Adipose tissue (tissue), 3 donors: Measurements from ENCODE around the gene RNF144B. TPM values are rescaled to one million over a fixed set of nuclear protein-coding genes. Genes with fewer than 3 reads are reported as not detected.

Source experiments
- H3K27ac ChIP-seq: one replicate; pipeline ENCODE4 v1.5.1; 2013; ENCODE audit warnings: low read depth, low read length
- WGBS, 3 donors: extraction: QIAGEN DNeasy Blood & Tissue Kit; methylation state at CpG; one replicate each; pipeline ENCODE4 v1.1.7; 2013; 5-methylcytosine and 5-hydroxymethylcytosine counted together
- polyA plus RNA-seq, 3 donors: library from polyadenylated mRNA; stranded (reverse); fragments of 200-250 nt; gene quantifications; one replicate each; pipeline ENCODE4 v1.2.3, GENCODE V29; 2013
- donor health status: healthy with polysubstance abuse.
- donor health status: Bipolar disorder and iron deficiency.
- donor health status: healthy.

Gene RNF144B
- polyA plus RNA-seq, 3 donors, result 2.1 to 16.5 (median 12.7) TPM

- WGBS, 3 donors, result 45 to 93% (median 90%) methylated on average over 5 of the region's 5 CpGs
- H3K27ac ChIP-seq, result no peak overlapping the region
Measured at GRCh38 chr6:18465410-18466154, 78.4 kb downstream of the RNF144B start.

DNA sequence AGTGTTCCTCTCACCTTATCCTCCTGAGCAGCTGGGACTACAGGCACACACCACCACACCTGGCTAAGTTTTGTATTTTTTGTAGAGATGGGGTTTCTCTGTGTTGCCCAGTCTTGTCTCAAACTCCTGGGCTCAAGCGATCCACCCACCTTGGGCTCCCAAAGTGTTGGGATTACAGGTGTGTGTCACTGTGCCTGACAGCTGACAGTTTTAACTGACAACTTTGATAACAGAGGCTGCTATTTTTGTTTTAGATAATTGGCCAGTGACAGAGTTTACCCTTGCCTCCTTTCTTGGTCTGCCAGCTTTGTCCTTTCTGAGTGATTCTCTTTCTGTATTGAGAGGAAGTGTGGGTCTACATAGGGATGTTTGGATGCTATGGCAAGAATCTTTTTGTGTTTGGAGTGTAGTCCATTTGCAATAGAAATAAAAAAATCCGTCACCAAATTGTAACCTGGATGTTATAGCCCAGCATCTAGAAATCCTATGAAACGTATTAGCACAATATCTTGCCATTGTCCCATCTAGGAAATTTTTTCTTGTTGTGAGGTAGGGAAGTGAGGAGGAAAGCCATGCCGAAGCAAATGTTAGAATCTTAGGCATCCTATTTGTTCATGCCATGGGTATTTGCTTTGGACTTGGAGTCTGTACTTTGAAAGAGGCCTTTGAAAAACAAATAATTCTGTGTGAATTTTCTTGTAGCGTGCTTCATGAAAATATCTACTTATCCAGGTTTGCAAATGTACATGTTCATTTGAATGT, 80.8 kb downstream of the RNF144B start:
- H3K27ac ChIP-seq, result no peak overlapping the region
- WGBS, 3 donors, result 48 to 78% (median 76%) methylated on average over 5 of the region's 5 CpGs

- H3K27ac ChIP-seq, result no peak overlapping the region
- 70 to 88% (median 84%) methylated on average over 3 of the region's 3 CpGs for WGBS, 3 donors
Measured at GRCh38 chr6:18468503-18468843, 81.3 kb downstream of the RNF144B start.

DNA sequence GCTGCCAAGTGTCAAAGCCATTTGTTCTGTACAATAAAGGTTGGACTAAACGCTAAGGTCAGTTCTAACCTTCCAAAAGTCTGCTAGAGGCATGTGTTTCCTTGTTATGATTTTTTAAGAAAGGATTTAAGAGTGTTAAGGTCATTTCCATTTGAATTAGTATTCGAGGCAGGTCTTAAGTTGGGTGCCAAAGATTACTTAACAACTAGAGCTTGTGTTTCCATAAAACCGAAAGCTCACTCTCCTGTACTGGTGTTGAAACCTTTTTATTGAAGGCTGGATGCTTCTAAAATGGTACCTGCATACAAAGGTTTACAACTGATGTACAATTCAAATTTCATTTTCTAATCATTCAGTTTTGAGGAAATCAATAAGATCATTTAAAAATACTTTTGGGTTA, 82.4 kb downstream of the RNF144B start:
- H3K27ac ChIP-seq, result no peak overlapping the region
- WGBS, 3 donors, result 62 to 74% (median 67%) methylated on average over 3 of the region's 3 CpGs

- WGBS, 3 donors, result 84 to 88% (median 85%) methylated on average over 15 of the region's 15 CpGs
- no peak overlapping the region for H3K27ac ChIP-seq
Measured at GRCh38 chr6:18471232-18471964, 84.2 kb downstream of the RNF144B start.

DNA sequence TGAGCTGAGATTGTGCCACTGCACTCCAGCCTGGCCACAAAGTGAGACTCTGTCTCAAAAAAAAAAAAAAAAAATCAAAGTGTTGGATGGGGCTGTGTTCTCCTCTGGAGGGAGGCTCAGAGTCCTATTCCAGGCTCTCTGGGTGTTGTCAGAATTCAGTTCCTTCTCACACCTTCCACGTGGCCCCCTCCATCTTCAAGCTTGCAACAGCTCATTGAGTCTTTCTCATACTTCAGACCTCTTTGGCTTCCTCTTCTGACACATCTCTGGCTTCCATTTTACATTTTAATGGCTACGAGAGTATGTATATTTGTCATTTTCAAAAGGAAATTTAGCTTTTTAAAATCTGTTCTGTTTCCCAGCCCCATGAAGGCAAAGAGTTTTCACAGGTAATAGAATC, 85.8 kb downstream of the RNF144B start:
- no peak overlapping the region for H3K27ac ChIP-seq
- 53 to 83% (median 70%) methylated on average over 2 of the region's 2 CpGs for WGBS, 3 donors

- WGBS, 3 donors, result 60 to 83% (median 67%) methylated on average over 2 of the region's 2 CpGs
- H3K27ac ChIP-seq, result no peak overlapping the region
Measured at GRCh38 chr6:18473755-18474154, 86.6 kb downstream of the RNF144B start.

DNA sequence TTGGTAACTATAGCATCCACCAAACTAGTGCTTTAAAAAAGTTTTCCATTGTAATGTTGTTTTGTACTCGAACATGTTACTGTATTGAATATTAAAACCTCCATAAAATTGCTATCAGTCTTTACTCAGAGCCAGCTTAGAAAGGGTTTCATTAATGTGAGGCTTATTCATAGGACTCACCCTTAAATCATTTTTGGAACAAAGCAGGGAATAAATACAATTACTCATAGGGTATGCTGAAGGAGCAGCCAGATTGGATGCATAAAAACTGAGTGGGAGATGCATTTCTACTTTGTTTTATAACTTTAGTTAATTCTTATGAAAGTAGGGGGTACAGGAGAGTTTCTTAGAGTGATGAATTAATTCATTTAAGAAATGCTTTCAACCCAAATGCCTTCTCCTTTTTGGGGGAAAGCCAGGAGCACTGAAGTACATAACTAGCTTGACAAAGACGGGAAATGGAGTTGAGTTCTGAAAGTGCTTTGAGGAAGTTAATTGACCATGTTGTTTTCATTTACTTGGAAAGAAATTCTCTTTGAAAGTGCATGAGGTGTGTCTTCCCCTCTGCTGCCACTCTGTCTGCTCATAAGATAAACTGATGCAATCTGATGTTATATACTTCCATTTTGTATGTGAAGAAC, 90.3 kb downstream of the RNF144B start:
- no peak overlapping the region for H3K27ac ChIP-seq
- WGBS, 3 donors, result 32 to 72% (median 37%) methylated on average over 2 of the region's 2 CpGs

GRCh38 chr6:18478610-18479009, 91.5 kb downstream of the RNF144B start:
- no peak overlapping the region for H3K27ac ChIP-seq
- WGBS, 3 donors, result 64 to 86% (median 79%) methylated on average over 1 of the region's 1 CpG

- 80 to 89% (median 88%) methylated on average over 3 of the region's 3 CpGs for WGBS, 3 donors
- H3K27ac ChIP-seq, result no peak overlapping the region
Measured at GRCh38 chr6:18481870-18482269, 94.7 kb downstream of the RNF144B start.

- H3K27ac ChIP-seq, result no peak overlapping the region
- whole genome bisulfite sequencing, 3 donors, result 52 to 55% (median 55%) methylated on average over 3 of the region's 3 CpGs
Measured at GRCh38 chr6:18485660-18486435, 98.7 kb downstream of the RNF144B start.

GRCh38 chr6:18488004-18488403, 100.9 kb downstream of the RNF144B start:
- WGBS, 3 donors, result 81 to 97% (median 82%) methylated on average over 2 of the region's 2 CpGs
- H3K27ac ChIP-seq, result no peak overlapping the region

GRCh38 chr6:18488526-18489270, 101.5 kb downstream of the RNF144B start:
- H3K27ac ChIP-seq, result no peak overlapping the region
- 83 to 87% (median 84%) methylated on average over 5 of the region's 5 CpGs for WGBS, 3 donors

- no peak overlapping the region for H3K27ac ChIP-seq
- WGBS, 3 donors, result 81 to 96% (median 93%) methylated on average over 4 of the region's 4 CpGs
Measured at GRCh38 chr6:18489335-18489734, 102.2 kb downstream of the RNF144B start.

DNA sequence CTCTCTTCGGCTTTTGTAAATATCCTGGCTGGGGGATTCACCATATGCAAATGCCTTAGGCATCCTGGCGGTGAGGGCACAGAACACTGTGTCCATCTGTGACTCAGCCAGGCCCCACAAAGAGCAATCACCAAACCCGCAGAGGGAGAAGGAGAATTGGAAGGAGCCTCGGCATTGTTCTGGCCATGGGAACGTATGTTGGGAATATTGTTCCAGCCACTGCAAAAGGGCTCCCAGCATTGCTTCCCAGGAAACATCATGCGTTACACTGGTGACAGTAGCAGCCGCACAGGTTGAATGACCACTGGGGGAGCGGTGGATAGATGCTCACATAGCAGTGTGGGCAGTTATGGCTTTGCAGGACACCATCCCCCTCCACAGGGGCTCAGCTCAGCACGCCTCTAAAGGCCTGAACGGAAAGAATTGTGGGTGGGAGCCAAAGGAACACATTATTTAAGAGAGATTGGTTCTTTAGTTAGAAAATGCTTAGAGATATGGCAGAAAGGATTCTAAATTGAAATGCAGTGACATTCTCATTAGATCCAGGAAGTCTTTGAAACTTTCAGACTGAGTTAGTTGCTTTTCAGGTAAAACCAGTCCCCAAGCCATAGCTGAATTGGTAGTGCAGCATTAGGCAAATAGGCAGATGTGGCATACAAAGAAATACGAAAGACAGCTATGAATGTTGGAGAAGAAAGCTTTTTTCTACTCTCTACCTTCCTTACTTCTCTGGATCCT, 104.3 kb downstream of the RNF144B start:
- no peak overlapping the region for H3K27ac ChIP-seq
- WGBS, 3 donors, result 82 to 87% (median 84%) methylated on average over 11 of the region's 11 CpGs

DNA sequence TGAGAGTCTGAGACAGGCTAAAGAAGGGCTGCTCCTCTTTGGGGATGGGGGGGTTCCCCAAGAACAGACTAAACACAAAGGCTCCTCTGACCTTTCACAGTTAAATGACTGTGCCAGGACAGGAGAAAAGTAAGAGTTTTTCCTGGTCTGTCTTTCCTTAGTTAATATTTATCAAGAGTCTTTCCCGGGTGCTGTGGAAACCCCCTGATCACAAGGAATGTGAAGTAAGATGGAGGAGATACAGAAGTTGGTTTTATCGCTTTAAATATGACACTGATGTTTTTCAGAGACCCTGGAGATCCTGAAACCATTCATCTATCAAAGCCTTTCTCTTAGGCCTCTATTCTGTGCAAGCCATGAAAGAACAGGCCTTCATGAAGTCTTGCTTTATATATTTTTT, 105.8 kb downstream of the RNF144B start:
- 55 to 81% (median 57%) methylated on average over 2 of the region's 2 CpGs for WGBS, 3 donors
- H3K27ac ChIP-seq, result no peak overlapping the region

GRCh38 chr6:18493382-18493891, 106.3 kb downstream of the RNF144B start:
- 70 to 84% (median 79%) methylated on average over 4 of the region's 4 CpGs for WGBS, 3 donors
- H3K27ac ChIP-seq, result no peak overlapping the region
